Activated CD4-positive, alpha-beta T cell treated with anti-CD3 and anti-CD28 coated beads, Interleukin-2, amount 10 ng/mL, durations not matched to agents 7 days and 5 days (primary cell): ENCODE measurements around the gene HTRA2. TPM values are rescaled to one million over a fixed set of nuclear protein-coding genes. Genes with fewer than 3 reads are reported as not detected.
A peak's percentile ranks its signal among the peaks of the same experiment; 100 is the strongest.

Experiments
- CTCF ChIA-PET: fragments of 350-600 bp; sonication (Branson Sonifier 250); formaldehyde crosslinking; loops from one replicate; lab custom pipeline; 2021; ENCODE audit warnings: antibody characterized with exemption; lab: Charles Lee
- POLR2A ChIA-PET: fragments of 350-600 bp; sonication (Branson Sonifier 250); formaldehyde crosslinking; loops from one replicate; lab custom pipeline; 2021; ENCODE audit warnings: antibody characterized with exemption; lab: Charles Lee
- DNase-seq: peaks from one replicate; pipeline ENCODE4 v3.0.0-alpha.2; 2020
- H3K27ac Mint-ChIP-seq: one replicate; pipeline ENCODE4 v1.8.0; 2021; ENCODE audit warnings: mild to moderate bottlenecking, moderate library complexity, mixed read lengths
- H3K27me3 Mint-ChIP-seq: one replicate; pipeline ENCODE4 v1.8.0; 2021; ENCODE audit warnings: mixed read lengths
- H3K36me3 Mint-ChIP-seq: one replicate; pipeline ENCODE4 v1.8.0; 2021; ENCODE audit warnings: low read depth, mixed read lengths
- H3K4me1 Mint-ChIP-seq: one replicate; pipeline ENCODE4 v1.8.0; 2021; ENCODE audit warnings: mixed read lengths
- H3K4me3 Mint-ChIP-seq: one replicate; pipeline ENCODE4 v1.8.0; 2021; ENCODE audit warnings: mild to moderate bottlenecking, moderate library complexity, mixed read lengths
- H3K9me3 Mint-ChIP-seq: one replicate; pipeline ENCODE4 v1.8.0; 2021; ENCODE audit warnings: mixed read lengths
- total RNA-seq, 2 experiments: library from RNA; stranded (reverse); gene quantifications; one replicate each; pipeline ENCODE4 v1.2.3, GENCODE V29; 2021

Gene HTRA2
- total RNA-seq, 2 experiments from 2014 or later, result 41.6 to 45.8 TPM

GRCh38 chr2:74564222-74564621 lies 34.5 kb downstream of the HTRA2 start:
- Mint-ChIP-seq H3K9me3 (no peaks in the 10 kb centered on the region), H3K27me3 (peaks cover 18% of the 10 kb centered on the region), H3K4me3 (no peak overlapping the region), H3K27ac (no peak overlapping the region), H3K36me3 (no peaks in the 10 kb centered on the region), H3K4me1 (peaks cover 24% of the 10 kb centered on the region)
- ChIA-PET CTCF (interaction anchor here (1.8 kb wide), 1 partner anchor 13 kb away, joined by 6 read pairs; no protein-coding TSS in a partner anchor), POLR2A (no interaction called here)
- no peak for DNase-seq

GRCh38 chr2:74566076-74566753 lies 36.5 kb downstream of the HTRA2 start:
- H3K27me3 Mint-ChIP-seq, result peaks cover 13% of the 10 kb centered on the region
- H3K27ac Mint-ChIP-seq, result peak overlapping the region; percentile 1
- no peaks in the 10 kb centered on the region for H3K9me3 Mint-ChIP-seq
- POLR2A ChIA-PET, result interaction anchor here (0.6 to 0.7 kb wide), 3 partner anchors 11 to 785 kb away, joined by 3 to 6 read pairs (median 6); no protein-coding TSS in a partner anchor
- no peak overlapping the region for H3K4me3 Mint-ChIP-seq
- CTCF ChIA-PET, result interaction anchor here (0.8 to 4.6 kb wide), 7 partner anchors 10 to 83 kb away, joined by 3 to 24 read pairs (median 3); partner anchors contain the start of genes CCDC142 and TTC31
- no peak for DNase-seq
- peaks cover 21% of the 10 kb centered on the region for H3K4me1 Mint-ChIP-seq
- H3K36me3 Mint-ChIP-seq, result no peaks in the 10 kb centered on the region

GRCh38 chr2:74566754-74567085 lies 37.0 kb downstream of the HTRA2 start:
- Mint-ChIP-seq H3K4me1 (peaks cover 21% of the 10 kb centered on the region), H3K9me3 (no peaks in the 10 kb centered on the region), H3K36me3 (no peaks in the 10 kb centered on the region), H3K27ac (peak overlapping the region; percentile 11), H3K4me3 (no peak overlapping the region), H3K27me3 (peaks cover 8% of the 10 kb centered on the region)
- CTCF ChIA-PET, result interaction anchor here (0.8 to 4.6 kb wide), 7 partner anchors 10 to 84 kb away, joined by 3 to 24 read pairs (median 3); partner anchors contain the start of genes CCDC142 and TTC31
- DNase-seq, result no peak
- POLR2A ChIA-PET, result interaction anchor here (0.6 to 0.7 kb wide), 3 partner anchors 11 to 786 kb away, joined by 3 to 6 read pairs (median 6); no protein-coding TSS in a partner anchor

GRCh38 chr2:74567881-74568280 lies 38.1 kb downstream of the HTRA2 start:
- H3K4me1 Mint-ChIP-seq, result peaks cover 21% of the 10 kb centered on the region
- H3K4me3 Mint-ChIP-seq, result no peak overlapping the region
- H3K27ac Mint-ChIP-seq, result no peak overlapping the region
- peaks cover 4% of the 10 kb centered on the region for H3K27me3 Mint-ChIP-seq
- ChIA-PET POLR2A (no interaction called here), CTCF (interaction anchor here (0.6 to 4.6 kb wide), 3 partner anchors 9 to 149 kb away, joined by 3 to 24 read pairs (median 3); no protein-coding TSS in a partner anchor)
- peaks cover 2% of the 10 kb centered on the region for H3K9me3 Mint-ChIP-seq
- H3K36me3 Mint-ChIP-seq, result no peaks in the 10 kb centered on the region
- no peak for DNase-seq

DNA sequence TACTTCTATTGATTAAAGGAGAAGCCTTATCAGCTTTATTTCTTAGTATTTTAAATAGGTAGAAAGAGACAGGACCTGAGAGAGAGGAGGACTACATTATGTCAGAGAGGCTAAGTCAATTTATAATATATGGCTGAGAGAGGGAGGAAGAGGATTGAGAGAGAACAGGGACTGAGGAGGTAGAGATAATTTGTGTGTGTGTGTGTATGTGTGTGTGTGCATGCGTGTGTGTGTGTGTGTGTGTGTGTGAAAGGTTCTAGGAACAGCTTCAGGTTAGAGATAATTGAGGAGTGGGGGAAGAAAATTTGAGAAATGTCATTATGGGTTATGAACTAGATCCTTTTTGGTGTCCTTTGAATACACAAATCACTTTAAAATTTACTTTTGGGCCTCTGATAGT lies 40.0 kb downstream of the HTRA2 start:
- H3K4me1 Mint-ChIP-seq, result peaks cover 35% of the 10 kb centered on the region
- H3K27ac Mint-ChIP-seq, result no peak overlapping the region
- DNase-seq, result no peak
- peaks cover 2% of the 10 kb centered on the region for H3K27me3 Mint-ChIP-seq
- H3K9me3 Mint-ChIP-seq, result peaks cover 7% of the 10 kb centered on the region
- CTCF ChIA-PET, result interaction anchor here (1.3 to 4.6 kb wide), 5 partner anchors 8 to 87 kb away, joined by 3 to 24 read pairs (median 5); partner anchors contain the start of genes CCDC142 and TTC31
- POLR2A ChIA-PET, result no interaction called here
- H3K4me3 Mint-ChIP-seq, result no peak overlapping the region
- H3K36me3 Mint-ChIP-seq, result peaks cover 11% of the 10 kb centered on the region

GRCh38 chr2:74571058-74571457 lies 41.3 kb downstream of the HTRA2 start:
- CTCF ChIA-PET, result interaction anchor here (1.0 to 2.3 kb wide), 5 partner anchors 13 to 88 kb away, joined by 3 to 7 read pairs (median 3); partner anchors contain the start of genes CCDC142 and TTC31
- DNase-seq, result no peak
- H3K27ac Mint-ChIP-seq, result no peak overlapping the region

GRCh38 chr2:74572178-74572925 lies 42.6 kb downstream of the HTRA2 start:
- no peak for DNase-seq
- POLR2A ChIA-PET, result no interaction called here
- Mint-ChIP-seq H3K36me3 (peaks cover 12% of the 10 kb centered on the region), H3K4me3 (no peak overlapping the region), H3K4me1 (peaks cover 38% of the 10 kb centered on the region), H3K27me3 (no peaks in the 10 kb centered on the region), H3K9me3 (peaks cover 8% of the 10 kb centered on the region), H3K27ac (no peak overlapping the region)
- CTCF ChIA-PET, result interaction anchor here (1.5 to 6.2 kb wide), 2 partner anchors 14 to 21 kb away, joined by 5 to 56 read pairs; no protein-coding TSS in a partner anchor

More at GRCh38 chr2:74571058-74571457, 41.3 kb downstream of the HTRA2 start:
- POLR2A ChIA-PET, result no interaction called here
- Mint-ChIP-seq H3K4me1 (peaks cover 37% of the 10 kb centered on the region), H3K27me3 (no peaks in the 10 kb centered on the region), H3K36me3 (peaks cover 12% of the 10 kb centered on the region), H3K9me3 (peaks cover 8% of the 10 kb centered on the region), H3K4me3 (no peak overlapping the region)

DNA sequence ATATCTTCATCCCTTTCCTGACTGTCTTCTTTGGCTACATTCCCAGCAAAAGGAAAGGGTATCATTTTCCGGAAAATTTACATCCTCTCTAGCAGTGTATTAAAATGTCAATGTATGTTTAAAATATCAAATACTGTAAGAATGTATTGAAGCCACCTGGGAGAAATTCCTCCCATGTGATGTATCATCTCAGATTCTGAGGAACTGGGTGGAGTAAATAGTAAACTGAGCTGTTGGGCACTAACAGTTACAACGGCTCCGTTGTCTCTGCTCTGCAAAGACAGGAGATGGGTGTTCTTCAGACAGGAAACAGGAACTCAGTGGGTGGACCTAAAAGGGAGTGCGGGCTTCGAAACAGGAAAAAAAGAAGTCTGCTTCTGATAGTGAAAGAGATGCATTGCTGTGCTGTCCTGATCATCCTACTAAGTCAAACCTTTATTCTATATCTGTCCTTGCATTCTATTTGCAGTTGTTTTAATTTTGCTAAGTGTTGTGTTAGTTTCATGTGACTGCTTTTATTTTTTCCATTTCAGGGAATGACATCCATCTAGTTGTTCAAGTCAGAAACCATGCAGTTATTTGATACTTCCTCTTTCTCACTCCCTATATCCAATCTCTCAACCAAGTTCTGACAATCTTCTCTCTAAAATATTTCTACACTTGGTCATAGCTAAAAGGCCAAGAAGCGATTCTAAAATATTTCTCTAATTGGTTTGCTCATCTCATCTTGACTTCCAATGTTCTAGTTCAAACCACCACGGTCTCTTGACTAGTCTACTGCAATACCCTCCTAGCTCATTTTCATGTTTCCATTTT lies 44.2 kb downstream of the HTRA2 start:
- H3K9me3 Mint-ChIP-seq, result peaks cover 8% of the 10 kb centered on the region
- H3K4me1 Mint-ChIP-seq, result peaks cover 33% of the 10 kb centered on the region
- ChIA-PET CTCF (interaction anchor here (0.7 to 6.2 kb wide), 5 partner anchors 12 to 203 kb away, joined by 3 to 56 read pairs (median 23); partner anchors contain the start of genes CCDC142 and TTC31), POLR2A (interaction anchor here (0.7 kb wide), 1 partner anchor 44 kb away, joined by 3 read pairs; the partner anchor contains the start of genes AUP1 and HTRA2)
- H3K27me3 Mint-ChIP-seq, result no peaks in the 10 kb centered on the region
- peak; percentile 56 for DNase-seq
- peak overlapping the region; percentile 28 for H3K4me3 Mint-ChIP-seq
- H3K27ac Mint-ChIP-seq, result peak overlapping the region; percentile 67
- H3K36me3 Mint-ChIP-seq, result peaks cover 12% of the 10 kb centered on the region

GRCh38 chr2:74575320-74575719 lies 45.6 kb downstream of the HTRA2 start:
- H3K36me3 Mint-ChIP-seq, result peaks cover 12% of the 10 kb centered on the region
- H3K27me3 Mint-ChIP-seq, result no peaks in the 10 kb centered on the region
- no peak overlapping the region for H3K27ac Mint-ChIP-seq
- no peak overlapping the region for H3K4me3 Mint-ChIP-seq
- H3K4me1 Mint-ChIP-seq, result peaks cover 33% of the 10 kb centered on the region
- ChIA-PET CTCF (interaction anchor here (4.8 to 6.2 kb wide), 4 partner anchors 8 to 93 kb away, joined by 23 to 56 read pairs (median 30); partner anchors contain the start of genes CCDC142 and TTC31), POLR2A (interaction anchor here (0.6 kb wide), 1 partner anchor 78 kb away, joined by 3 read pairs; no protein-coding TSS in a partner anchor)
- peaks cover 8% of the 10 kb centered on the region for H3K9me3 Mint-ChIP-seq
- DNase-seq, result no peak

DNA sequence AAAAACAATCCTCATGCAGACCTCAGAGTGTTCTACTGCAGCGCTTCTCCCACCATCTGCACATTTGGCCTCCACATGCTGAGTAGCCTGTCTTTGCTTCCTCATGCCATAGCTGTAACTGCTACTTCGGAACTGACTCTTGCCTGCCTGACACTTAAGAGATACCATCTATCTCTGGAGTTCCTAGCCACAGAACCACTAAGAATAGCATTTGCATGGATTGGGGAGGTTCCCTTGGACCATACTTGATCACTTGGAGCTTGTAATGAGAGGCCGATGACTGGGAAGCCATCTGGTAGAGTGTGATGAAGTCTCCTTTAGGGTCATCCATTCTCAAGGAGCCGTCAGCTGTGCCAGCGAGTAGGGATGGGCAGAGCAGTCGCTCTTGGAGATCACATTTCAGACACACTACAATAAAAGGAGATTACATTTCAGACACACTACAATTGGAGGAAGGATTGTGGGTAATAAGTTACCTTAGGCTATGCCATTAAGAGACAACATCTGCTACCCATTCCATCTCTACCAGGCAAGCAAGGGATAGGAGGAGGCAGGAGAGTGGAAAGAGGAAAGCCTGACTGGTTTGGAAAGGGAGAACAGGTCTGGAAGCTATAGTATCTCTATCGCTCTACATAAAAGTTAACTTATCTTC lies 46.6 kb downstream of the HTRA2 start:
- CTCF ChIA-PET, result interaction anchor here (1.1 to 6.2 kb wide), 8 partner anchors 9 to 94 kb away, joined by 3 to 56 read pairs (median 14); partner anchors contain the start of genes CCDC142 and TTC31

DNA sequence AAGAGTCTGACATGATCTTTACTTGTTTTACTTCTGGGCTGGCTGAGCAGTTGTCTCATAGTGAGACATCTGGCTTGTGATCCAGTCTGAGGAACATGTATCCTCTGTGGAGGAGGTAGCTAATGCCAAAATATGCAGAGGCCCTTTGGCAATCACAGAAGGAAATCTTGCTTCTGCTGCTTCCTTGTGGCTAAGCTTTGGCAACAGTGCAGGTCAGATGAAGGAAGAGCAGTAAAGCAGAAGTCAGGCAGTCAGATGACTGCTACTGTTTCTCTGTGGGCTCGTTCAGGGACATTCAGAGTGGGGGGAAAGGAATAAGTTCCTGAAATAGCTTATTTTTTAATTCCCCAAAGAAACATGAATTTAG lies 47.1 kb downstream of the HTRA2 start:
- DNase-seq, result no peak
- peaks cover 12% of the 10 kb centered on the region for H3K36me3 Mint-ChIP-seq
- H3K4me1 Mint-ChIP-seq, result peaks cover 33% of the 10 kb centered on the region
- ChIA-PET CTCF (interaction anchor here (1.1 to 6.2 kb wide), 8 partner anchors 9 to 94 kb away, joined by 3 to 56 read pairs (median 14); partner anchors contain the start of genes CCDC142 and TTC31), POLR2A (no interaction called here)
- no peak overlapping the region for H3K4me3 Mint-ChIP-seq
- H3K27me3 Mint-ChIP-seq, result no peaks in the 10 kb centered on the region
- H3K27ac Mint-ChIP-seq, result no peak overlapping the region
- H3K9me3 Mint-ChIP-seq, result peaks cover 8% of the 10 kb centered on the region

More for the DNA sequence above, 46.6 kb downstream of the HTRA2 start:
- peaks cover 33% of the 10 kb centered on the region for H3K4me1 Mint-ChIP-seq
- peaks cover 12% of the 10 kb centered on the region for H3K36me3 Mint-ChIP-seq
- H3K27ac Mint-ChIP-seq, result no peak overlapping the region
- no peak for DNase-seq
- POLR2A ChIA-PET, result no interaction called here
- H3K4me3 Mint-ChIP-seq, result no peak overlapping the region
- no peaks in the 10 kb centered on the region for H3K27me3 Mint-ChIP-seq
- peaks cover 8% of the 10 kb centered on the region for H3K9me3 Mint-ChIP-seq
